ENCODE measurements around the gene KRTAP10-10.
"Not testable (repeated sequence)": the region's sequence is repeated elsewhere in the genome, so short reads cannot be mapped to it uniquely, and the experiment has no call there.

DNA sequence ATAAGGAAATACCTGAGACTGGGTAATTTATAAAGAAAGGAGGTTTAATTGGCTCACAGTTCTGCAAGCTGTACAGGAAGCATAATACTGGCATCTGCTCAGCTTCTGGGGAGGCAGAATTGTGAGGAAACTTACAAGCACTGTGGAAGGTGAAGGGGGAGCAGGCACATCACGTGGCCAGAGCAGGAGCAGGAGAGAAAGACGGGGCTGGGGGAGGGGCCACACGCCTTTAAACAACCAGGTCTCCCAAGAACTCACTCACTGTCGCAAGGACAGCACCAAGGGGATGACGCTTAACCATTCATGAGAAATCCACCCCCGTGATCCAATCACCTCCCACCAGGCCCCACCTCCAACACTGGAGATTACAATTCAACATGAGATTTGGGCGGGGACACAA is 24.4 kb downstream of the KRTAP10-10 start:
- TF ChIP-seq, protein P1, sequence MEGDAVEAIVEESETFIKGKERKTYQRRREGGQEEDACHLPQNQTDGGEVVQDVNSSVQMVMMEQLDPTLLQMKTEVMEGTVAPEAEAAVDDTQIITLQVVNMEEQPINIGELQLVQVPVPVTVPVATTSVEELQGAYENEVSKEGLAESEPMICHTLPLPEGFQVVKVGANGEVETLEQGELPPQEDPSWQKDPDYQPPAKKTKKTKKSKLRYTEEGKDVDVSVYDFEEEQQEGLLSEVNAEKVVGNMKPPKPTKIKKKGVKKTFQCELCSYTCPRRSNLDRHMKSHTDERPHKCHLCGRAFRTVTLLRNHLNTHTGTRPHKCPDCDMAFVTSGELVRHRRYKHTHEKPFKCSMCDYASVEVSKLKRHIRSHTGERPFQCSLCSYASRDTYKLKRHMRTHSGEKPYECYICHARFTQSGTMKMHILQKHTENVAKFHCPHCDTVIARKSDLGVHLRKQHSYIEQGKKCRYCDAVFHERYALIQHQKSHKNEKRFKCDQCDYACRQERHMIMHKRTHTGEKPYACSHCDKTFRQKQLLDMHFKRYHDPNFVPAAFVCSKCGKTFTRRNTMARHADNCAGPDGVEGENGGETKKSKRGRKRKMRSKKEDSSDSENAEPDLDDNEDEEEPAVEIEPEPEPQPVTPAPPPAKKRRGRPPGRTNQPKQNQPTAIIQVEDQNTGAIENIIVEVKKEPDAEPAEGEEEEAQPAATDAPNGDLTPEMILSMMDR (IDR thresholded peaks at IDR 0.05; ENCODE audit: poor library complexity): not testable (repeated sequence)
- TF ChIP-seq EZH2 (IDR thresholded peaks at IDR 0.05; ENCODE audit: borderline replicate concordance); EZH2phosphoT487 (IDR thresholded peaks at IDR 0.05; ENCODE audit: low read depth, severe bottlenecking, unreplicated experiment): not testable (repeated sequence)

All from hepatocyte (in vitro differentiated cells).